Measurements from ENCODE around the gene OR6J1. TPM values are rescaled to one million over a fixed set of nuclear protein-coding genes. Genes with fewer than 3 reads are reported as not detected.
A peak's percentile ranks its signal among the peaks of the same experiment; 100 is the strongest.
"Not testable (repeated sequence)": the region's sequence is repeated elsewhere in the genome, so short reads cannot be mapped to it uniquely, and the experiment has no call there.

Gene OR6J1
- total RNA-seq, 2 experiments from 2014 or later = not detected

DNA sequence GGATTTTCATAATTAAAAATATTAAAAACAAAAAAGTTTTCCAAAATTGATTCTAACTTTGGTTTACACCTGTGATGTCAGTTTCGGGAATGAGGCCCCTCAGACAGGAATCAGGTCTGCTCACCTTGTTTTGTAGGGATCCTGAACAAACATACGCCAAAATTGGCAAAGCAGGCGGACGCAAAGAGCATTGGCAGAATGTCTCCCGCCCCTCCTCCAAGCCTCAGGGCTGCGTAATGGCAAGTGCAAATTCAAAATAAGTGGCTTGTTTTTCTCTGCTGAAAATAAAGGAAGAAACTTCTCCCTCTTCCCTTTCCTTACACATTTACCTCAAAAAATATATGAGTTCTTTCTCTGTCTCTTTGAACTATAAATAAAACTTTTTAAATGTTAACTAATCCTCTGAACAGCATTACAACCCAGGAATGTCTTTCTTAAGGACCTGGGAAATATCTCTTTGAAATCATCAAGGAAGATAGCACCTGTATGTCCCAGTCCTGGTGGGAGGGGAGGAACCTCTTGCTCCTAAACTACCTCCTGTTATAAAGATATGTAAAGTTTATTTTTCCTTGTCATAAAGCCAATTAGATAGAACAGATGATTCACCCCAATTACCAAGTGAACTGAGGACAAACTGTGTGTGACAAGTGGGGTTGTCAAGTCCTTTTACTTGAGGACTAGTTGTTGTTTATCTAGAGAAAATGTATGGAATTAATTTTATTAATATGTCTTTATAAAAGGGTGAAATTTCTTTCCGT is 16.5 kb downstream of the OR6J1 start:
- peaks cover 5% of the 10 kb centered on the region for H3K27me3 Mint-ChIP-seq
- CTCF ChIA-PET = no interaction called here
- H3K4me3 Mint-ChIP-seq = no peak overlapping the region

DNA sequence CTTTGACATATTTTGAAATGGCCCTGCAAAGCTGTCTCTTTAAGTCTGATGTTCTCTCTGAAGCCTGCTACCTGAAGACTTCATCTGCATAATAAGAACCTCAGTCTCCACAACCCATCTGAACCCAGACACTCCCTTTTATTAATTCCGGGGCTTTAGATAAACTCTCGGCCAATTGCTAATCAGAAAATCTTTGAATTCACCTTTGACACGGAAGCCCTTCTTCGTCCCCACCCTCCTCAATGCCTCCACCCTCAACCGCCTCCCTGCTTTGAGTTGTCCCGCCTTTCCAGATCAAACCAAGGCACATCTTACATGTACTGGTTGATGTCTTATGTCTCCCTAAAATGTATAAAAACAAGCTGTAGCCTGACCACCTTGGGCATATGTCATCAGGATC is 17.6 kb downstream of the OR6J1 start:
- H3K4me3 Mint-ChIP-seq = no peak overlapping the region
- no peaks in the 10 kb centered on the region for H3K4me1 Mint-ChIP-seq
- no peak overlapping the region for H3K27ac Mint-ChIP-seq
- H3K36me3 Mint-ChIP-seq (ENCODE audit: low read depth) = no peaks in the 10 kb centered on the region
- intact Hi-C loops (cut with DNase I, micrococcal nuclease) = no loop called here
- ATAC-seq (no peak), DNase-seq (no peak)
- H3K9me3 Mint-ChIP-seq (ENCODE audit: low read depth) = peaks cover 11% of the 10 kb centered on the region
- CTCF ChIA-PET = no interaction called here
- H3K27me3 Mint-ChIP-seq = peaks cover 5% of the 10 kb centered on the region
- POLR2A ChIA-PET = no interaction called here

More for the DNA sequence above, 16.5 kb downstream of the OR6J1 start:
- Mint-ChIP-seq H3K4me1 (no peaks in the 10 kb centered on the region), H3K27ac (no peak overlapping the region), H3K36me3 (ENCODE audit: low read depth) (no peaks in the 10 kb centered on the region), H3K9me3 (ENCODE audit: low read depth) (peaks cover 11% of the 10 kb centered on the region)
- intact Hi-C loops (cut with DNase I, micrococcal nuclease) = loop anchor here in 1 of 2 experiments (2.0 kb wide), 1 partner anchor 17 kb away; the partner anchor contains the start of gene OR6J1
- no peak for ATAC-seq
- POLR2A ChIA-PET = no interaction called here
- DNase-seq = no peak

- no peaks in the 10 kb centered on the region for H3K4me1 Mint-ChIP-seq
- POLR2A ChIA-PET = no interaction called here
- no peaks in the 10 kb centered on the region for H3K36me3 Mint-ChIP-seq (ENCODE audit: low read depth)
- intact Hi-C loops (cut with DNase I, micrococcal nuclease) = no loop called here
- H3K27ac Mint-ChIP-seq = no peak overlapping the region
- no peak overlapping the region for H3K4me3 Mint-ChIP-seq
- H3K27me3 Mint-ChIP-seq = peaks cover 2% of the 10 kb centered on the region
- no peak for ATAC-seq
- no peak for DNase-seq
- CTCF ChIA-PET = interaction anchor here (1.1 kb wide), 1 partner anchor 30 kb away, joined by 5 read pairs; no protein-coding TSS in a partner anchor
- H3K9me3 Mint-ChIP-seq (ENCODE audit: low read depth) = no peaks in the 10 kb centered on the region
Observed at GRCh38 chr14:22623047-22623446, 21.1 kb downstream of the OR6J1 start.

DNA sequence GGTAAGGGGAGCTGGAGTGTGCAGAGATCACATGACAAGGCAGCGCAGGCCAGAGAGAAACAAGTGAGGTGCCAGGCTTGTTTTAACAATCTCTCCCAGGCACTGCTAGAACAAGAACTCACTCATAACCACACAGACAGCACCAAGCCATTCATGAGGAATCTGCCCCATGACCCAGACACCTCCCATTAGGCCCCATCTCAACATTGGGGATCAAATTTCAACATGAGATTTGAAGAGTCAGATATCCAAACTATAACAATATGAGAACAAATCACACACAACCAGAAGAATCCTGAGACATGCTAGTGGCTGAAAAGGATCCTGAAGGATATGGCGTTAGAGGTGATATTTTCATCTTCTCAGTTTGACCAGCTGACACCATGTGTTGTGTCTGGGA is 21.9 kb downstream of the OR6J1 start:
- ATAC-seq (no peak), DNase-seq (no peak)
- Mint-ChIP-seq H3K4me1 (no peaks in the 10 kb centered on the region), H3K36me3 (ENCODE audit: low read depth) (no peaks in the 10 kb centered on the region), H3K27ac (no peak overlapping the region), H3K9me3 (ENCODE audit: low read depth) (no peaks in the 10 kb centered on the region), H3K27me3 (peaks cover 2% of the 10 kb centered on the region), H3K4me3 (no peak overlapping the region)
- POLR2A ChIA-PET = no interaction called here
- intact Hi-C loops (cut with DNase I, micrococcal nuclease) = no loop called here
- CTCF ChIA-PET = no interaction called here

GRCh38 chr14:22615765-22616164 is 28.4 kb downstream of the OR6J1 start:
- H3K27me3 Mint-ChIP-seq; H3K27ac Mint-ChIP-seq; ATAC-seq; DNase-seq; H3K9me3 Mint-ChIP-seq (ENCODE audit: low read depth); intact Hi-C loops (cut with DNase I, micrococcal nuclease); H3K4me3 Mint-ChIP-seq; POLR2A ChIA-PET; CTCF ChIA-PET; H3K4me1 Mint-ChIP-seq; H3K36me3 Mint-ChIP-seq (ENCODE audit: low read depth): not testable (repeated sequence)

GRCh38 chr14:22614240-22614799 is 29.8 kb downstream of the OR6J1 start:
- POLR2A ChIA-PET = no interaction called here

DNA sequence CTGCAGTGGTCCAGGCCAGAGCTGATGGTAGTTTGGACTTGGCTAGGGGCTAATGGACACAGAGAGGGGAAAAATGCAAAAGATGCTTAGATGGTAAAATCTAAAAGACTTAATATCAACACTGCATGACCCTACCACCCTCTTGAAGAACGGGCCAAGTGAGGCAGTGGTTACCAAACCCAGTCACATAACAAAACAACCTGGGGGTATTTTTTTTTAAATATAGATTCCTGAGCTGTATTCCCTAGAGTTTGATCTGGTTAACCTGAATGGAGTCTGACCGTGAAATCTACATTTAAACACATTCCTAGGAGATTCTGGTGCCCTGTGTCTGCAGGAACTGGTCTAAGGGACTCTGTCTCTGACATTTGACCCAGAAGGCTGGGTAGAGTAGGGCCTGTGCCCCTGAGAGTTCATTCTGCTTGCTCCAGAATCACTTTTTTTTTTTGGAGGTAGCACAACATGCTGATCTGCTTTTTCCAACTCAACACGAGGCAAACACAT is 30.4 kb downstream of the OR6J1 start:
- no peak for DNase-seq
- no peak overlapping the region for H3K4me3 Mint-ChIP-seq
- ATAC-seq = no peak
- H3K36me3 Mint-ChIP-seq (ENCODE audit: low read depth) = peaks cover 18% of the 10 kb centered on the region
- intact Hi-C loops (cut with DNase I, micrococcal nuclease) = no loop called here
- no peaks in the 10 kb centered on the region for H3K4me1 Mint-ChIP-seq
- no peaks in the 10 kb centered on the region for H3K27me3 Mint-ChIP-seq
- H3K9me3 Mint-ChIP-seq (ENCODE audit: low read depth) = no peaks in the 10 kb centered on the region
- no peak overlapping the region for H3K27ac Mint-ChIP-seq
- ChIA-PET POLR2A (no interaction called here), CTCF (interaction anchor here (0.6 kb wide), 1 partner anchor 20 kb away, joined by 3 read pairs; no protein-coding TSS in a partner anchor)

More at GRCh38 chr14:22614240-22614799, 29.8 kb downstream of the OR6J1 start:
- CTCF ChIA-PET = no interaction called here
- no peaks in the 10 kb centered on the region for H3K9me3 Mint-ChIP-seq (ENCODE audit: low read depth)
- H3K27ac Mint-ChIP-seq = no peak overlapping the region
- peaks cover 18% of the 10 kb centered on the region for H3K36me3 Mint-ChIP-seq (ENCODE audit: low read depth)
- no peaks in the 10 kb centered on the region for H3K4me1 Mint-ChIP-seq
- no peaks in the 10 kb centered on the region for H3K27me3 Mint-ChIP-seq
- intact Hi-C loops (cut with DNase I, micrococcal nuclease) = no loop called here
- H3K4me3 Mint-ChIP-seq = no peak overlapping the region
- ATAC-seq (peak; percentile 64), DNase-seq (no peak)

GRCh38 chr14:22613106-22613695 is 31.0 kb downstream of the OR6J1 start:
- DNase-seq = no peak
- ChIA-PET POLR2A (no interaction called here), CTCF (interaction anchor here (0.6 kb wide), 1 partner anchor 19 kb away, joined by 3 read pairs; no protein-coding TSS in a partner anchor)
- Mint-ChIP-seq H3K36me3 (ENCODE audit: low read depth) (peaks cover 18% of the 10 kb centered on the region), H3K9me3 (ENCODE audit: low read depth) (no peaks in the 10 kb centered on the region), H3K4me3 (no peak overlapping the region), H3K27ac (no peak overlapping the region), H3K27me3 (no peaks in the 10 kb centered on the region), H3K4me1 (no peaks in the 10 kb centered on the region)
- ATAC-seq = no peak
- intact Hi-C loops (cut with DNase I, micrococcal nuclease) = no loop called here

DNA sequence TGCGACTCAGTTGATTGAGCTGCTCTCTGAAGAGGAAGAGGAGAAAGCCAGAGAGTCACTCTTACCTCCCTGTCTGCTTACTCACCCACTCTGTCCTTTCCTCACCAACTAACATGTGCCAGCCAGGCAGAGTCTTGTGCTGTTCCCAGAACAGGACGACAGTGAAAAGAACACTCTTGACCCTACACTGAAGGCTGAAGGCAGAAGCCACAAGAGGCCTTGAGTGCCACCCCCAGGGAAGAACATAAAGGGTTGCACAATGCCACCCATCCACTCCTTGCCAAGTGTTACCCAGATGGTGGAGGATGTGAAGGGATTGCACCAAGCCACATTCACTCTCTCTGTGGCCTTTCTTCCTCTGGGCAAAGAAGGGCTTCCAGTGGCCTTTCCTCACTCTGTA is 33.2 kb downstream of the OR6J1 start:
- DNase-seq (no peak), ATAC-seq (no peak)
- peaks cover 24% of the 10 kb centered on the region for H3K36me3 Mint-ChIP-seq (ENCODE audit: low read depth)
- no peaks in the 10 kb centered on the region for H3K27me3 Mint-ChIP-seq
- H3K27ac Mint-ChIP-seq = no peak overlapping the region
- ChIA-PET POLR2A (no interaction called here), CTCF (interaction anchor here (1.0 kb wide), 1 partner anchor 39 kb away, joined by 4 read pairs; no protein-coding TSS in a partner anchor)
- intact Hi-C loops (cut with DNase I, micrococcal nuclease) = no loop called here
- H3K9me3 Mint-ChIP-seq (ENCODE audit: low read depth) = no peaks in the 10 kb centered on the region
- no peak overlapping the region for H3K4me3 Mint-ChIP-seq
- no peaks in the 10 kb centered on the region for H3K4me1 Mint-ChIP-seq

- intact Hi-C loops (cut with DNase I, micrococcal nuclease) = no loop called here
- Mint-ChIP-seq H3K27me3 (no peaks in the 10 kb centered on the region), H3K4me3 (no peak overlapping the region), H3K27ac (no peak overlapping the region), H3K9me3 (ENCODE audit: low read depth) (no peaks in the 10 kb centered on the region), H3K36me3 (ENCODE audit: low read depth) (peaks cover 36% of the 10 kb centered on the region), H3K4me1 (no peaks in the 10 kb centered on the region)
- ATAC-seq = no peak
- ChIA-PET CTCF (interaction anchor here (1.0 to 1.2 kb wide), 4 partner anchors 8 to 143 kb away, joined by 3 to 6 read pairs (median 4); no protein-coding TSS in a partner anchor), POLR2A (no interaction called here)
- DNase-seq = no peak
Observed at GRCh38 chr14:22607291-22607690, 36.9 kb downstream of the OR6J1 start.

- Mint-ChIP-seq H3K27ac (no peak overlapping the region), H3K4me3 (no peak overlapping the region), H3K27me3 (no peaks in the 10 kb centered on the region), H3K36me3 (ENCODE audit: low read depth) (peaks cover 40% of the 10 kb centered on the region), H3K9me3 (ENCODE audit: low read depth) (no peaks in the 10 kb centered on the region), H3K4me1 (no peaks in the 10 kb centered on the region)
- CTCF ChIA-PET = interaction anchor here (0.6 to 1.4 kb wide), 3 partner anchors 17 to 114 kb away, joined by 3 to 5 read pairs (median 3); partner anchors contain the start of gene DAD1
- ATAC-seq (no peak), DNase-seq (no peak)
- intact Hi-C loops (cut with DNase I, micrococcal nuclease) = no loop called here
- POLR2A ChIA-PET = no interaction called here
Observed at GRCh38 chr14:22606380-22606779, 37.8 kb downstream of the OR6J1 start.
